VCaP (cell line): Measurements from ENCODE around the gene FOXK1.

ENCODE experiments used
- H3K27ac ChIP-seq: fragments of 450-650 bp; 2 replicates; pipeline ENCODE4 v1.5.1; 2017
- CTCF ChIP-seq: fragments of 450-650 bp; conservative IDR thresholded peaks from 2 replicates; pipeline ENCODE4 v1.5.1; 2017; ENCODE audit warnings: mild to moderate bottlenecking, moderate library complexity

The FOXK1 gene

GRCh38 chr7:4782333-4783291 lies 100.5 kb downstream of the FOXK1 start:
- no peak for TF ChIP-seq CTCF
- no peak overlapping the region for H3K27ac ChIP-seq

- H3K27ac ChIP-seq, result no peak overlapping the region
- TF ChIP-seq CTCF, result no peak
Observed at GRCh38 chr7:4783292-4783652, 101.2 kb downstream of the FOXK1 start.

GRCh38 chr7:4783762-4784351 lies 101.8 kb downstream of the FOXK1 start:
- TF ChIP-seq CTCF, result no peak
- H3K27ac ChIP-seq, result no peak overlapping the region

GRCh38 chr7:4784799-4785198 lies 102.7 kb downstream of the FOXK1 start:
- TF ChIP-seq CTCF, result no peak
- H3K27ac ChIP-seq, result no peak overlapping the region

- no peak for TF ChIP-seq CTCF
- no peak overlapping the region for H3K27ac ChIP-seq
Observed at GRCh38 chr7:4785371-4785770, 103.3 kb downstream of the FOXK1 start.

- no peak overlapping the region for H3K27ac ChIP-seq
- TF ChIP-seq CTCF, result no peak
Observed at GRCh38 chr7:4786015-4786414, 103.9 kb downstream of the FOXK1 start.

- no peak for TF ChIP-seq CTCF
Observed at GRCh38 chr7:4787541-4787940, 105.4 kb downstream of the FOXK1 start.

More at GRCh38 chr7:4787541-4787940, 105.4 kb downstream of the FOXK1 start:
- H3K27ac ChIP-seq, result no peak overlapping the region
